ENCODE results near the gene TCN2. TPM values are rescaled to one million over a fixed set of nuclear protein-coding genes. Genes with fewer than 3 reads are reported as not detected.

TCN2 gene
- total RNA-seq, 1 experiment from 2014 or later: 11.5 TPM

GRCh38 chr22:30612789-30613188 lies 5.8 kb downstream of the TCN2 start:
- H4K20me1 ChIP-seq (ENCODE audit: insufficient read depth): no peaks in the 10 kb centered on the region
- TF ChIP-seq EZH2 (IDR thresholded peaks at IDR 0.05; ENCODE audit: low read depth): no peak
- TF ChIP-seq CTCF (conservative IDR thresholded peaks at IDR 0.05): no peak
- CTCF ChIA-PET: interaction anchor here (0.6 kb wide), 1 partner anchor 498 kb away, joined by 3 read pairs; no protein-coding TSS in a partner anchor
- no peaks in the 10 kb centered on the region for H3K9me3 ChIP-seq (ENCODE audit: insufficient read depth, low read depth)
- H3K4me3 ChIP-seq: no peak overlapping the region
- H3K79me2 ChIP-seq (ENCODE audit: low read depth): no peaks in the 10 kb centered on the region
- H3F3A ChIP-seq (ENCODE audit: insufficient read depth, low read depth): peaks cover 20% of the 10 kb centered on the region
- POLR2A ChIA-PET (ENCODE audit: unreplicated experiment): no interaction called here
- H3K4me1 ChIP-seq (replicated peaks; ENCODE audit: insufficient read depth): peaks cover 31% of the 10 kb centered on the region
- BruUV-seq (replicated peaks): no TSS peak
- H3K9me2 ChIP-seq (ENCODE audit: insufficient read depth): no peaks in the 10 kb centered on the region
- no peak overlapping the region for H3K27ac ChIP-seq
- intact Hi-C loops (cut with micrococcal nuclease; ENCODE audit: unreplicated experiment): no loop called here
- no peak overlapping the region for H3K4me2 ChIP-seq
- H2AFZ ChIP-seq: no peak overlapping the region
- H3K27me3 ChIP-seq (ENCODE audit: insufficient read depth, low read depth): no peaks in the 10 kb centered on the region
- DNase-seq: no peak
- no peaks in the 10 kb centered on the region for H3K36me3 ChIP-seq (ENCODE audit: low read depth)

- Histone ChIP-seq H3K79me2 (ENCODE audit: low read depth) (no peaks in the 10 kb centered on the region), H3K9me2 (ENCODE audit: insufficient read depth) (no peaks in the 10 kb centered on the region), H3K4me2 (no peak overlapping the region), H3K9me3 (ENCODE audit: insufficient read depth, low read depth) (no peaks in the 10 kb centered on the region), H3K4me1 (replicated peaks; ENCODE audit: insufficient read depth) (peaks cover 21% of the 10 kb centered on the region), H2AFZ (no peak overlapping the region), H4K20me1 (ENCODE audit: insufficient read depth) (no peaks in the 10 kb centered on the region), H3K27me3 (ENCODE audit: insufficient read depth, low read depth) (no peaks in the 10 kb centered on the region), H3K27ac (no peak overlapping the region), H3K36me3 (ENCODE audit: low read depth) (no peaks in the 10 kb centered on the region), H3F3A (ENCODE audit: insufficient read depth, low read depth) (peaks cover 10% of the 10 kb centered on the region), H3K4me3 (no peak overlapping the region)
- BruUV-seq (replicated peaks): no TSS peak
- no peak for TF ChIP-seq CTCF (conservative IDR thresholded peaks at IDR 0.05)
- no peak for TF ChIP-seq EZH2 (IDR thresholded peaks at IDR 0.05; ENCODE audit: low read depth)
- intact Hi-C loops (cut with micrococcal nuclease; ENCODE audit: unreplicated experiment): no loop called here
- POLR2A ChIA-PET (ENCODE audit: unreplicated experiment): no interaction called here
- no peak for DNase-seq
- CTCF ChIA-PET: no interaction called here
Observed at GRCh38 chr22:30614268-30614667, 7.3 kb downstream of the TCN2 start.

- POLR2A ChIA-PET (ENCODE audit: unreplicated experiment): interaction anchor here (0.6 kb wide), 2 partner anchors 466 to 532 kb away, joined by 4 to 8 read pairs; no protein-coding TSS in a partner anchor
- CTCF ChIA-PET: interaction anchor here (0.6 kb wide), 1 partner anchor 246 kb away, joined by 4 read pairs; no protein-coding TSS in a partner anchor
- no peaks in the 10 kb centered on the region for H4K20me1 ChIP-seq (ENCODE audit: insufficient read depth)
- no peaks in the 10 kb centered on the region for H3K9me3 ChIP-seq (ENCODE audit: insufficient read depth, low read depth)
- H3K27ac ChIP-seq: no peak overlapping the region
- no peak for TF ChIP-seq CTCF (conservative IDR thresholded peaks at IDR 0.05)
- no peak for TF ChIP-seq EZH2 (IDR thresholded peaks at IDR 0.05; ENCODE audit: low read depth)
- no peak overlapping the region for H2AFZ ChIP-seq
- intact Hi-C loops (cut with micrococcal nuclease; ENCODE audit: unreplicated experiment): no loop called here
- peak overlapping the region; percentile 38 for H3K4me2 ChIP-seq
- H3K9me2 ChIP-seq (ENCODE audit: insufficient read depth): no peaks in the 10 kb centered on the region
- DNase-seq: peak in 1 of 2 experiments; percentile 52
- H3K36me3 ChIP-seq (ENCODE audit: low read depth): no peaks in the 10 kb centered on the region
- H3K79me2 ChIP-seq (ENCODE audit: low read depth): no peaks in the 10 kb centered on the region
- BruUV-seq (replicated peaks): no TSS peak
- H3K27me3 ChIP-seq (ENCODE audit: insufficient read depth, low read depth): no peaks in the 10 kb centered on the region
- peaks cover 15% of the 10 kb centered on the region for H3K4me1 ChIP-seq (replicated peaks; ENCODE audit: insufficient read depth)
- H3K4me3 ChIP-seq: no peak overlapping the region
- H3F3A ChIP-seq (ENCODE audit: insufficient read depth, low read depth): peaks cover 5% of the 10 kb centered on the region
Observed at GRCh38 chr22:30614879-30615278, 7.9 kb downstream of the TCN2 start.
